Measurements from ENCODE around the gene HNRNPL.

- no peak for TF ChIP-seq CTCF (conservative IDR thresholded peaks at IDR 0.05)
- no peak for TF ChIP-seq EZH2 (IDR thresholded peaks at IDR 0.05; ENCODE audit: low read depth)
Measured at GRCh38 chr19:38856813-38857212, 7.0 kb upstream of the HNRNPL start.

Data from PC-9 (cell line).